Naive thymus-derived CD4-positive, alpha-beta T cell (primary cell): Measurements from ENCODE around the gene KRTAP12-1. TPM values are rescaled to one million over a fixed set of nuclear protein-coding genes. Genes with fewer than 3 reads are reported as not detected.

Experiments used
- ATAC-seq: fragments of 150-1000 bp; cut with Tn5 transposase; 2 replicates; pipeline ENCODE4 v1.10.0; 2021; ENCODE audit warnings: mild to moderate bottlenecking, moderate library complexity
- CTCF ChIA-PET: fragments of 350-600 bp; sonication (Branson Sonifier 250); formaldehyde crosslinking; loops from one replicate; lab custom pipeline; 2021; ENCODE audit warnings: antibody characterized with exemption; lab: Charles Lee
- POLR2A ChIA-PET: fragments of 350-600 bp; sonication (Branson Sonifier 250); formaldehyde crosslinking; loops from one replicate; lab custom pipeline; 2021; ENCODE audit warnings: antibody characterized with exemption, inconsistent platforms; lab: Charles Lee
- DNase-seq, 9 donors: peaks; one replicate each; pipeline versions ENCODE4 v3.0.0 to v3.0.0-alpha.2; 2020 to 2022; ENCODE audit warnings: mixed read lengths in 1 of 9
- H3K27ac ChIP-seq: one replicate; pipeline ENCODE4 v1.7.0; 2013; ENCODE audit warnings: mild to moderate bottlenecking, low read depth, low read length, moderate library complexity
- H3K27me3 ChIP-seq, 2 donors: one replicate each; pipeline ENCODE4 v1.7.0; 2013; ENCODE audit warnings: low read length in 2 of 2, mild to moderate bottlenecking in 2 of 2, moderate library complexity in 2 of 2; ENCODE audit not compliant: control insufficient read depth in 2 of 2, insufficient read depth in 2 of 2
- H3K36me3 ChIP-seq, 3 experiments: 1 replicate in 2 of 3; 2 replicates in 1 of 3; pipeline ENCODE4 v1.7.0; 2013; ENCODE audit warnings: low read length in 3 of 3, mild to moderate bottlenecking in 3 of 3, moderate library complexity in 1 of 3; ENCODE audit not compliant: insufficient read depth in 3 of 3, control insufficient read depth in 2 of 3
- H3K4me1 ChIP-seq, 2 donors: one replicate each; pipeline ENCODE4 v1.7.0; 2013; ENCODE audit warnings: low read length in 2 of 2, mild to moderate bottlenecking in 2 of 2, moderate library complexity in 1 of 2; ENCODE audit not compliant: control insufficient read depth in 2 of 2, insufficient read depth in 2 of 2
- H3K4me3 ChIP-seq: 2 replicates; pipeline ENCODE4 v1.7.0; 2013; ENCODE audit warnings: mild to moderate bottlenecking, low read length
- H3K9me3 ChIP-seq, 3 experiments: 1 replicate in 2 of 3; 2 replicates in 1 of 3; pipeline ENCODE4 v1.7.0; 2013; ENCODE audit warnings: low read length in 3 of 3; ENCODE audit not compliant: control insufficient read depth in 2 of 3
- H3K27ac Mint-ChIP-seq, 9 donors: one replicate each; pipeline ENCODE4 v1.8.0; 2020 to 2022; ENCODE audit warnings: mixed read lengths in 9 of 9, mild to moderate bottlenecking in 8 of 9, moderate library complexity in 5 of 9, inconsistent platforms in 2 of 9
- H3K27me3 Mint-ChIP-seq, 5 donors: one replicate each; pipeline ENCODE4 v1.8.0; 2021 to 2022; ENCODE audit warnings: mixed read lengths in 5 of 5, mild to moderate bottlenecking in 1 of 5
- H3K36me3 Mint-ChIP-seq, 5 donors: one replicate each; pipeline ENCODE4 v1.8.0; 2020 to 2022; ENCODE audit warnings: mixed read lengths in 5 of 5, mild to moderate bottlenecking in 3 of 5, inconsistent platforms in 1 of 5
- H3K4me1 Mint-ChIP-seq, 7 donors: one replicate each; pipeline ENCODE4 v1.8.0; 2020 to 2022; ENCODE audit warnings: mixed read lengths in 7 of 7, mild to moderate bottlenecking in 3 of 7, inconsistent platforms in 1 of 7
- H3K4me3 Mint-ChIP-seq, 10 donors: one replicate each; pipeline ENCODE4 v1.8.0; 2020 to 2022; ENCODE audit warnings: mild to moderate bottlenecking in 10 of 10, mixed read lengths in 10 of 10, moderate library complexity in 6 of 10, inconsistent platforms in 2 of 10
- H3K9me3 Mint-ChIP-seq, 11 donors: one replicate each; pipeline ENCODE4 v1.8.0; 2020 to 2022; ENCODE audit warnings: mixed read lengths in 11 of 11, mild to moderate bottlenecking in 4 of 11, inconsistent platforms in 1 of 11, moderate library complexity in 1 of 11
- intact Hi-C, 2 donors: fragments of 100-400 bp; cut with micrococcal nuclease; formaldehyde crosslinking; loops; one replicate each; pipeline ENCODE4 v1.15.1; 2023
- polyA plus RNA-seq, 2 donors: library from polyadenylated mRNA; unstranded; fragments of 300-500 nt; fragmentation: Illumina TruSeq; gene quantifications; one replicate each; pipeline ENCODE4 v1.2.3, GENCODE V29; 2021
- total RNA-seq, 6 experiments: library from RNA in 5 of 6; stranded (reverse) in 5 of 6; gene quantifications; 1 replicate in 5 of 6; 2 replicates in 1 of 6; pipeline ENCODE4 v1.2.3 and lab custom pipeline; 2021 to 2026

The KRTAP12-1 gene
- total and polyA plus RNA-seq, 7 experiments from 2014 or later = not detected

GRCh38 chr21:44658541-44658910 lies 23.4 kb downstream of the KRTAP12-1 start:
- Mint-ChIP-seq H3K27me3 (peaks cover 0 to 14% (median 0%) of the 10 kb centered on the region in 5 donors), H3K4me3 (peak overlapping the region; percentile 63 to 87 (median 76)), H3K4me1 (peaks cover 46 to 67% (median 63%) of the 10 kb centered on the region in 7 donors), H3K36me3 (peaks cover 11 to 71% (median 24%) of the 10 kb centered on the region in 5 donors), H3K9me3 (peaks cover 12 to 86% (median 41%) of the 10 kb centered on the region in 11 donors), H3K27ac (peak overlapping the region; percentile 87 to 98 (median 98))
- H3K36me3 ChIP-seq = no peaks in the 10 kb centered on the region
- peaks cover 0 to 22% (median 12%) of the 10 kb centered on the region in 3 experiments for H3K9me3 ChIP-seq
- ATAC-seq = no peak
- ChIA-PET POLR2A (interaction anchor here (1.2 to 2.9 kb wide), 6 partner anchors 13 to 148 kb away, joined by 3 to 23 read pairs (median 5); no protein-coding TSS in a partner anchor), CTCF (interaction anchor here (1.1 to 1.9 kb wide), 2 partner anchors 40 to 148 kb away, joined by 3 to 9 read pairs; no protein-coding TSS in a partner anchor)
- H3K4me3 ChIP-seq = peak overlapping the region; percentile 46
- no peaks in the 10 kb centered on the region for H3K27me3 ChIP-seq
- no peak for DNase-seq
- peak overlapping the region; percentile 63 for H3K27ac ChIP-seq
- H3K4me1 ChIP-seq = peaks cover 54 to 63% of the 10 kb centered on the region in 2 donors
- intact Hi-C loops = loop anchor here in 1 of 2 donors (5.0 to 10.0 kb wide), 3 partner anchors 34 to 269 kb away; partner anchors contain the start of gene KRTAP10-5

- peaks cover 12 to 85% (median 45%) of the 10 kb centered on the region in 11 donors for H3K9me3 Mint-ChIP-seq
- peaks cover 47 to 73% (median 69%) of the 10 kb centered on the region in 7 donors for H3K4me1 Mint-ChIP-seq
- H3K36me3 ChIP-seq = no peaks in the 10 kb centered on the region
- intact Hi-C loops = loop anchor here (1.0 to 10.0 kb wide), 7 partner anchors 34 to 269 kb away; partner anchors contain the start of gene KRTAP10-5 (in 1 of the 2)
- no peaks in the 10 kb centered on the region for H3K27me3 ChIP-seq
- ChIA-PET POLR2A (interaction anchor here (0.7 to 2.9 kb wide), 15 partner anchors 11 to 270 kb away, joined by 3 to 23 read pairs (median 3); partner anchors contain the start of gene KRTAP10-6), CTCF (interaction anchor here (0.5 to 1.9 kb wide), 5 partner anchors 40 to 147 kb away, joined by 3 to 9 read pairs (median 4); no protein-coding TSS in a partner anchor)
- peak; percentile 83 for ATAC-seq
- peaks cover 0 to 9% (median 0%) of the 10 kb centered on the region in 5 donors for H3K27me3 Mint-ChIP-seq
- H3K27ac ChIP-seq = peak within 1 kb of the TSS; percentile 63
- peak in 8 of 9 donors; percentile 39 to 92 (median 86) for DNase-seq
- peak within 1 kb of the TSS; percentile 46 for H3K4me3 ChIP-seq
- peaks cover 0 to 22% (median 12%) of the 10 kb centered on the region in 3 experiments for H3K9me3 ChIP-seq
- peak within 1 kb of the TSS; percentile 87 to 98 (median 98) for H3K27ac Mint-ChIP-seq
- H3K36me3 Mint-ChIP-seq = peaks cover 11 to 72% (median 24%) of the 10 kb centered on the region in 5 donors
- peak within 1 kb of the TSS; percentile 63 to 87 (median 76) for H3K4me3 Mint-ChIP-seq
- H3K4me1 ChIP-seq = peaks cover 55 to 64% of the 10 kb centered on the region in 2 donors
These were observed 24.1 kb downstream of the KRTAP12-1 start, which contains the start of gene KRTAP12-3 for GRCh38 chr21:44657635-44658540. Gene KRTAP12-3, plus strand, starts transcription at chr21:44657932. Its CDS starts 48 bp downstream, at chr21:44657980.

DNA sequence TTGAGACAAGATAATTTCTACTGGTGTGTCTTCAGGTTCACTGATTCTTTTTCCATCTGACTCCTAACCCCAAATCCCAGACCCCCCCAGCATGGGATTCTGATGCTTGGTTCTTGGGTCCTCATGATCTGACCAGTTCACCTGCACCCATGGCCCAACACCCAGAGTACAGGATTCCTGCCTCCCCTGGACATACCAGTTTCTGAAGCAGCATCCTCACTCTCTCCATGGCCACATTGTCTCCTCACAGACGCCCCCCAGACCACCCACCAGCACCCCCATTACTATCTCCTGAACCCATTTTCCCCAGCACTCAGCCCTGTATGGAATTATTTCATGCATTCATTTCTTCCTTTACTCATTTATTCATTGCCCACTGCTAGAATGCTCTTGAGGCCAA lies 25.1 kb downstream of the KRTAP12-1 start:
- H3K27ac ChIP-seq = peak overlapping the region; percentile 63
- peaks cover 11 to 71% (median 20%) of the 10 kb centered on the region in 5 donors for H3K36me3 Mint-ChIP-seq
- H3K27me3 ChIP-seq = no peaks in the 10 kb centered on the region
- DNase-seq (no peak), ATAC-seq (no peak)
- intact Hi-C loops = loop anchor here (1.0 to 10.0 kb wide), 7 partner anchors 35 to 270 kb away; partner anchors contain the start of gene KRTAP10-5 (in 1 of the 2)
- H3K4me1 Mint-ChIP-seq = peaks cover 47 to 73% (median 69%) of the 10 kb centered on the region in 7 donors
- H3K9me3 Mint-ChIP-seq = peaks cover 7 to 75% (median 45%) of the 10 kb centered on the region in 11 donors
- H3K4me1 ChIP-seq = peaks cover 55 to 64% of the 10 kb centered on the region in 2 donors
- no peaks in the 10 kb centered on the region for H3K36me3 ChIP-seq
- peak overlapping the region; percentile 40 for H3K4me3 ChIP-seq
- POLR2A ChIA-PET = interaction anchor here (1.0 to 1.6 kb wide), 5 partner anchors 32 to 116 kb away, joined by 3 to 5 read pairs (median 3); partner anchors contain the start of gene KRTAP10-6
- peak overlapping the region; percentile 87 to 98 (median 98) for H3K27ac Mint-ChIP-seq
- peaks cover 0 to 4% (median 0%) of the 10 kb centered on the region in 5 donors for H3K27me3 Mint-ChIP-seq
- CTCF ChIA-PET = interaction anchor here (1.2 to 1.9 kb wide), 2 partner anchors 39 to 136 kb away, joined by 4 to 9 read pairs; no protein-coding TSS in a partner anchor
- H3K9me3 ChIP-seq = peaks cover 0 to 22% (median 7%) of the 10 kb centered on the region in 3 experiments
- H3K4me3 Mint-ChIP-seq = peak overlapping the region; percentile 16 to 87 (median 76)

DNA sequence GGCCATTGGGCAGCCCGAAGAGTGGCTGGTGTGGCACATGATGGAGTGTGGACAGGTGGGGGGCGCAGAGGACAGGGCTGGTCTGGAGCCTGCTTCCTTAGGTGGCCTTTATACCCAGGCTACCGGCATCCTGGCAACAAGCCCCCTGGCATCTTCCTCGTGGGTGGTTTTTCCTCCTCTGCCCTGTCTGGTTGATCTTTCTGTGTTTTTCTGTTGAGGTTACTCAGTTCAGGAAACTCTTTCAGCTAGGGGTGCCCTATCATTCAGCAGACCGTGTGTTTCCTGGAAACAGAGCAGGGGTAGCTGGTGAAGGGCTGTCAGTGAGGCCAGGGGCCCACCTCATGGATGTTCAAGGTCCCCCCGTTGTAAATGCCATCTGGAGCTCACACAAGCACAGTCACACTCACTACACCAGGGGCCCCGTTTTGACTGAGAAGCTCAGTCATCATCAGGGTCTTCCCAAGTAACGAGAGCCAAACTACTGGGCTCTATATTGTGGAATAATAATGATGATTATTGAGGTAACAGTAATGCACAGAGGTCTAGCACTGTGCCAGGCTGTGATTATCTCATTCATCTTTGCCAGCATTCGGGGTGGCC lies 27.3 kb downstream of the KRTAP12-1 start, which contains the start of gene KRTAP12-4:
Gene KRTAP12-4 (minus strand): TSS at position 84 of the 600 bp plus-strand sequence. CDS start 45 bp downstream, at position 39.
- DNase-seq (peak in 5 of 9 donors; percentile 18 to 48 (median 38)), ATAC-seq (no peak)
- Histone ChIP-seq H3K36me3 (no peaks in the 10 kb centered on the region), H3K27me3 (no peaks in the 10 kb centered on the region), H3K9me3 (peaks cover 0 to 22% (median 7%) of the 10 kb centered on the region in 3 experiments), H3K4me3 (no peak within 1 kb of the TSS), H3K27ac (peak within 1 kb of the TSS; percentile 47), H3K4me1 (peaks cover 53 to 61% of the 10 kb centered on the region in 2 donors)
- POLR2A ChIA-PET = interaction anchor here (0.9 to 1.8 kb wide), 4 partner anchors 12 to 107 kb away, joined by 3 to 6 read pairs (median 4); partner anchors contain the start of gene KRTAP12-2
- H3K27me3 Mint-ChIP-seq = no peaks in the 10 kb centered on the region
- peak within 1 kb of the TSS in 9 of 10 donors; percentile 38 to 77 (median 72) for H3K4me3 Mint-ChIP-seq
- H3K4me1 Mint-ChIP-seq = peaks cover 43 to 66% (median 62%) of the 10 kb centered on the region in 7 donors
- peaks cover 11 to 59% (median 17%) of the 10 kb centered on the region in 5 donors for H3K36me3 Mint-ChIP-seq
- H3K27ac Mint-ChIP-seq = peak within 1 kb of the TSS; percentile 73 to 95 (median 90)
- H3K9me3 Mint-ChIP-seq = peaks cover 7 to 58% (median 39%) of the 10 kb centered on the region in 11 donors
- CTCF ChIA-PET = interaction anchor here (0.6 to 1.3 kb wide), 2 partner anchors 12 to 44 kb away, joined by 3 to 4 read pairs; partner anchors contain the start of gene KRTAP12-2
- intact Hi-C loops = loop anchor here in 1 of 2 donors (5.0 to 10.0 kb wide), 3 partner anchors 38 to 273 kb away; partner anchors contain the start of gene KRTAP10-5

DNA sequence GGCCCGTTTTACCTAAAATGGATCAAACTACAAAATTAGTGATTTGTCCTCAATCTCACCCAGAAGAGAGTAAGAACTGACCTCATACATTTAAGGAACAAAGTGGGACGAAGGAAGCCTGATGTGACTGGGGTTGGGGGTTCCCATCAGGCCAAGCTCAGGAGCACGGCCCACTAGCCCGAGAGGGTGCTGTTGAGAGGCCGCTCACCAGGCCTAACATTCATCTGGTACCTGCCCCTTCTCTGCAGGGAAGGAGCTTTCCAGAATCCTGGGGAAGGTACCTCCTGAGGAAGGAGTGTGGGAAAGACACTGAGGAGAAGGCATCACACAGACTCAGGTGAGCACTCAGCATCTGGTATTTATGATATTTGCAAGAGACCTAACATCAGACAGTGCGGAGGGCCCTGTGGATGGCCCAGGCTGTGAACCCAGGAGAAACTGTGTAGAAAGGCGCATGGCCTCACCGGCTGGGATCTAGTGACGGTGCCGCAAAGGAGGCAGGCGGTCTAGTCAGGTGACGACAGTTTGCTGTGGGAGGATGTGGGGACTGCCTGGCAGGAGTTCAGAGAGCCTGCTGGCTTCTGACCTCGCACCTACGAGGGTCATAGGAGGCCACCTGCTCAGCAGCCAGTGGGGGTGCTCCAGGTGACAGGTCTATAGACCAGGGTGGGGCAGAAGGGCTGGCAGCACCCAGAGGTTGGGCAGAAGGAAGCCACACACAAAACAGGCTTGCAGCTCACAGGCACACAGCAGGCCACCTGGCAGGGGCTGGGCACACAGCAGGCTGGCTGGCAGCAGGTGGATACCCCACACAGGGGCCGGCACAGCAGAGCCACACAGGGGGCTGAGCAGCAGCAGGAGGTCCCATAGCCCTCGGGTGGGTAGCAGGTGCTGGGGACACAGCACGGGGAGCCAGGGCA lies 28.0 kb downstream of the KRTAP12-1 start:
- no peaks in the 10 kb centered on the region for H3K27me3 ChIP-seq
- POLR2A ChIA-PET = interaction anchor here (0.9 to 1.8 kb wide), 6 partner anchors 9 to 106 kb away, joined by 3 to 6 read pairs (median 4); partner anchors contain the start of gene KRTAP12-2
- H3K4me3 Mint-ChIP-seq = peak overlapping the region in 9 of 10 donors; percentile 28 to 77 (median 72)
- H3K36me3 ChIP-seq = no peaks in the 10 kb centered on the region
- H3K4me1 Mint-ChIP-seq = peaks cover 36 to 59% (median 55%) of the 10 kb centered on the region in 7 donors
- peaks cover 0 to 22% (median 7%) of the 10 kb centered on the region in 3 experiments for H3K9me3 ChIP-seq
- H3K4me1 ChIP-seq = peaks cover 45 to 54% of the 10 kb centered on the region in 2 donors
- H3K36me3 Mint-ChIP-seq = peaks cover 11 to 54% (median 16%) of the 10 kb centered on the region in 5 donors
- H3K27ac ChIP-seq = peak overlapping the region; percentile 47
- peak; percentile 70 for ATAC-seq
- H3K27me3 Mint-ChIP-seq = no peaks in the 10 kb centered on the region
- CTCF ChIA-PET = no interaction called here
- intact Hi-C loops = loop anchor here in 1 of 2 donors (10.0 kb wide), 1 partner anchor 69 kb away; the partner anchor contains the start of gene KRTAP10-5
- peaks cover 7 to 57% (median 37%) of the 10 kb centered on the region in 11 donors for H3K9me3 Mint-ChIP-seq
- DNase-seq = peak in 8 of 9 donors; percentile 37 to 84 (median 76)
- H3K4me3 ChIP-seq = no peak overlapping the region
- peak overlapping the region; percentile 73 to 95 (median 90) for H3K27ac Mint-ChIP-seq
